H7 (cell line): Measurements from ENCODE around the gene KIAA1755. TPM values are rescaled to one million over a fixed set of nuclear protein-coding genes. Genes with fewer than 3 reads are reported as not detected.

ENCODE experiments used
- DNase-seq: peaks from one replicate; pipeline ENCODE4 v3.0.0; 2012
- H3K27me3 ChIP-seq: 2 replicates; pipeline ENCODE4 v1.6.0; 2011; ENCODE audit warnings: mild to moderate bottlenecking, low read length; ENCODE audit not compliant: control insufficient read depth, insufficient read depth
- H3K36me3 ChIP-seq: replicated peaks from 2 replicates; pipeline ENCODE4 v1.5.1; 2011; ENCODE audit warnings: low read length; ENCODE audit not compliant: control insufficient read depth, insufficient read depth
- H3K4me3 ChIP-seq: 2 replicates; pipeline ENCODE4 v1.5.1; 2011; ENCODE audit warnings: low read depth, mild to moderate bottlenecking, control low read depth, low read length, moderate library complexity; ENCODE audit not compliant: insufficient read depth
- total RNA-seq: library from RNA; depleted of rRNA; stranded (reverse); fragments of >200 nt; shearing (Covaris generic); gene quantifications from 2 replicates; pipeline ENCODE4 v1.2.3, GENCODE V29; 2014

KIAA1755 gene
- total RNA-seq, 1 experiment from 2014 or later: 0.24 TPM

GRCh38 chr20:38245753-38246152 is 14.8 kb downstream of the KIAA1755 start:
- H3K36me3 ChIP-seq: no peaks in the 10 kb centered on the region
- H3K4me3 ChIP-seq: no peak overlapping the region
- no peaks in the 10 kb centered on the region for H3K27me3 ChIP-seq
- no peak for DNase-seq

- Histone ChIP-seq H3K27me3 (no peaks in the 10 kb centered on the region; the same call in none of the 2 replicates), H3K4me3 (no peak overlapping the region), H3K36me3 (no peaks in the 10 kb centered on the region)
- DNase-seq: no peak
Measured at GRCh38 chr20:38243709-38244020, 16.9 kb downstream of the KIAA1755 start.

GRCh38 chr20:38242848-38243708 is 17.5 kb downstream of the KIAA1755 start:
- H3K36me3 ChIP-seq: no peaks in the 10 kb centered on the region
- no peaks in the 10 kb centered on the region; the same call in none of the 2 replicates for H3K27me3 ChIP-seq
- DNase-seq: peak; percentile 69
- H3K4me3 ChIP-seq: no peak overlapping the region

GRCh38 chr20:38241201-38241600 is 19.3 kb downstream of the KIAA1755 start:
- no peak for DNase-seq
- no peaks in the 10 kb centered on the region for H3K36me3 ChIP-seq
- H3K4me3 ChIP-seq: no peak overlapping the region
- H3K27me3 ChIP-seq: no peaks in the 10 kb centered on the region; the same call in none of the 2 replicates

- Histone ChIP-seq H3K27me3 (no peaks in the 10 kb centered on the region; the same call in none of the 2 replicates), H3K36me3 (no peaks in the 10 kb centered on the region), H3K4me3 (no peak overlapping the region)
- no peak for DNase-seq
Measured at GRCh38 chr20:38239441-38239840, 21.1 kb downstream of the KIAA1755 start.

- Histone ChIP-seq H3K27me3 (no peaks in the 10 kb centered on the region; the same call in none of the 2 replicates), H3K4me3 (no peak overlapping the region), H3K36me3 (no peaks in the 10 kb centered on the region)
- DNase-seq: no peak
Measured at GRCh38 chr20:38238829-38239228, 21.7 kb downstream of the KIAA1755 start.

- Histone ChIP-seq H3K4me3 (no peak overlapping the region), H3K27me3 (no peaks in the 10 kb centered on the region; the same call in none of the 2 replicates), H3K36me3 (no peaks in the 10 kb centered on the region)
- no peak for DNase-seq
Measured at GRCh38 chr20:38237381-38237780, 23.2 kb downstream of the KIAA1755 start.

- H3K27me3 ChIP-seq: no peaks in the 10 kb centered on the region
- no peaks in the 10 kb centered on the region for H3K36me3 ChIP-seq
- no peak overlapping the region for H3K4me3 ChIP-seq
- DNase-seq: no peak
Measured at GRCh38 chr20:38231531-38232121, 28.9 kb downstream of the KIAA1755 start.

- H3K27me3 ChIP-seq: no peaks in the 10 kb centered on the region
- no peak overlapping the region for H3K4me3 ChIP-seq
- DNase-seq: no peak
- no peaks in the 10 kb centered on the region for H3K36me3 ChIP-seq
Measured at GRCh38 chr20:38230957-38231526, 29.5 kb downstream of the KIAA1755 start.

- DNase-seq: no peak
- H3K27me3 ChIP-seq: no peaks in the 10 kb centered on the region
- no peak overlapping the region for H3K4me3 ChIP-seq
- H3K36me3 ChIP-seq: no peaks in the 10 kb centered on the region
Measured at GRCh38 chr20:38230253-38230551, 30.3 kb downstream of the KIAA1755 start.

GRCh38 chr20:38229376-38230252 is 30.9 kb downstream of the KIAA1755 start:
- Histone ChIP-seq H3K4me3 (no peak overlapping the region), H3K27me3 (no peaks in the 10 kb centered on the region), H3K36me3 (no peaks in the 10 kb centered on the region)
- peak; percentile 82 for DNase-seq

GRCh38 chr20:38228436-38228835 is 32.1 kb downstream of the KIAA1755 start:
- no peaks in the 10 kb centered on the region for H3K36me3 ChIP-seq

GRCh38 chr20:38227420-38228360 is 32.8 kb downstream of the KIAA1755 start:
- Histone ChIP-seq H3K27me3 (no peaks in the 10 kb centered on the region), H3K36me3 (no peaks in the 10 kb centered on the region), H3K4me3 (no peak overlapping the region)
- DNase-seq: no peak

More at GRCh38 chr20:38228436-38228835, 32.1 kb downstream of the KIAA1755 start:
- no peaks in the 10 kb centered on the region for H3K27me3 ChIP-seq
- no peak overlapping the region for H3K4me3 ChIP-seq
- DNase-seq: peak; percentile 51
